GM23338 (cell line): ENCODE results near the gene FOXP1. TPM values are rescaled to one million over a fixed set of nuclear protein-coding genes. Genes with fewer than 3 reads are reported as not detected.

Source experiments
- ATAC-seq: fragments of 200-7000 bp; cut with Tn5 transposase; 3 replicates; pipeline ENCODE4 v1.9.1; 2020
- DNase-seq: peaks from one replicate; pipeline ENCODE4 v3.0.0-alpha.2; 2015; ENCODE audit warnings: low spot score
- H2AFZ ChIP-seq: fragments of 200-600 bp; sonication (generic); 2 replicates; pipeline ENCODE4 v1.8.0; 2016; ENCODE audit warnings: antibody characterized with exemption, mild to moderate bottlenecking, moderate library complexity
- H3F3A ChIP-seq: fragments of 200-600 bp; sonication (generic); replicated peaks from 2 replicates; pipeline ENCODE4 v1.8.0; 2017; ENCODE audit warnings: antibody characterized with exemption, mixed run types, low read depth
- H3K27ac ChIP-seq: fragments of 200-600 bp; sonication (generic); 2 replicates; pipeline ENCODE4 v1.6.1; 2016; ENCODE audit warnings: low read depth
- H3K27me3 ChIP-seq: fragments of 200-600 bp; sonication (generic); 2 replicates; pipeline ENCODE4 v1.8.0; 2016; ENCODE audit warnings: mild to moderate bottlenecking, mixed run types, moderate library complexity; ENCODE audit not compliant: insufficient read depth
- H3K36me3 ChIP-seq: fragments of 200-600 bp; sonication (generic); 2 replicates; pipeline ENCODE4 v1.8.0; 2016; ENCODE audit warnings: mild to moderate bottlenecking; ENCODE audit not compliant: insufficient read depth
- H3K4me1 ChIP-seq: fragments of 200-600 bp; sonication (generic); 2 replicates; pipeline ENCODE4 v1.8.0; 2016; ENCODE audit warnings: mild to moderate bottlenecking, moderate library complexity; ENCODE audit not compliant: insufficient read depth
- H3K4me2 ChIP-seq: fragments of 200-600 bp; sonication (generic); 2 replicates; pipeline ENCODE4 v1.7.1; 2017; ENCODE audit warnings: mixed run types
- H3K4me3 ChIP-seq: fragments of 200-600 bp; sonication (generic); 2 replicates; pipeline ENCODE4 v1.6.1; 2016; ENCODE audit warnings: mixed run types
- H3K79me2 ChIP-seq: fragments of 200-600 bp; sonication (generic); replicated peaks from 2 replicates; pipeline ENCODE4 v1.8.0; 2017; ENCODE audit warnings: mild to moderate bottlenecking; ENCODE audit not compliant: insufficient read depth
- H3K9me2 ChIP-seq: fragments of 200-600 bp; sonication (generic); 2 replicates; pipeline ENCODE4 v1.8.0; 2017; ENCODE audit not compliant: insufficient read depth
- H4K20me1 ChIP-seq: fragments of 200-600 bp; sonication (generic); replicated peaks from 2 replicates; pipeline ENCODE4 v1.8.0; 2017; ENCODE audit warnings: mild to moderate bottlenecking; ENCODE audit not compliant: insufficient read depth
- H3K27ac Mint-ChIP-seq: 2 replicates; pipeline ENCODE4 v1.8.0; 2020; ENCODE audit warnings: inconsistent platforms, mild to moderate bottlenecking, moderate library complexity, mixed read lengths
- H3K27me3 Mint-ChIP-seq: 3 replicates; pipeline ENCODE4 v1.8.0; 2022; ENCODE audit warnings: low read depth, mild to moderate bottlenecking, moderate library complexity, mixed read lengths, inconsistent platforms; ENCODE audit not compliant: insufficient read depth, poor library complexity
- H3K36me3 Mint-ChIP-seq: 3 replicates; pipeline ENCODE4 v1.8.0; 2021; ENCODE audit warnings: low read depth, mild to moderate bottlenecking, inconsistent platforms, moderate library complexity, mixed read lengths
- H3K4me1 Mint-ChIP-seq: 3 replicates; pipeline ENCODE4 v1.8.0; 2020; ENCODE audit warnings: mild to moderate bottlenecking, inconsistent platforms, mixed read lengths
- H3K4me3 Mint-ChIP-seq: 3 replicates; pipeline ENCODE4 v1.8.0; 2021; ENCODE audit warnings: moderate library complexity, mild to moderate bottlenecking, inconsistent platforms, mixed read lengths
- H3K9me3 Mint-ChIP-seq: 3 replicates; pipeline ENCODE4 v1.8.0; 2020; ENCODE audit warnings: moderate library complexity, mild to moderate bottlenecking, inconsistent platforms, mixed read lengths
- CREB1 ChIP-seq: fragments of 250-450 bp; sonication (Bioruptor Pico); IDR thresholded peaks from 2 replicates; pipeline ENCODE4 v1.5.0; 2020; ENCODE audit warnings: low read depth, mild to moderate bottlenecking, moderate library complexity
- EZH2 ChIP-seq: fragments of 200-600 bp; sonication (generic); IDR thresholded peaks from one replicate; pipeline ENCODE4 v1.8.0; 2017; ENCODE audit warnings: antibody characterized with exemption, mild to moderate bottlenecking, low read depth; ENCODE audit not compliant: unreplicated experiment
- EZH2phosphoT487 ChIP-seq: fragments of 200-600 bp; sonication (generic); IDR thresholded peaks from one replicate; pipeline ENCODE4 v1.8.1; 2018; ENCODE audit warnings: antibody characterized with exemption; ENCODE audit not compliant: unreplicated experiment
- JUNB ChIP-seq: IDR thresholded peaks from one replicate; pipeline ENCODE4 v1.6.1; 2016; ENCODE audit warnings: antibody characterized with exemption; ENCODE audit not compliant: unreplicated experiment
- NANOG ChIP-seq: IDR thresholded peaks from 2 replicates; pipeline ENCODE4 v1.6.1; 2016; ENCODE audit warnings: antibody characterized with exemption, borderline replicate concordance
- POLR2AphosphoS5 ChIP-seq: IDR thresholded peaks from 2 replicates; pipeline ENCODE4 v1.6.1; 2016; ENCODE audit warnings: antibody characterized with exemption, low read depth
- STAT1 ChIP-seq: IDR thresholded peaks from one replicate; pipeline ENCODE4 v1.6.1; 2016; ENCODE audit warnings: antibody characterized with exemption; ENCODE audit not compliant: unreplicated experiment
- ZNF114 ChIP-seq: fragments of 250-450 bp; sonication (Bioruptor Pico); IDR thresholded peaks from 2 replicates; pipeline ENCODE4 v1.5.0; 2020; ENCODE audit warnings: mild to moderate bottlenecking, moderate library complexity
- ZNF331 ChIP-seq: fragments of 250-450 bp; sonication (Bioruptor Pico); IDR thresholded peaks from 2 replicates; pipeline ENCODE4 v1.5.0; 2020; ENCODE audit warnings: low read depth, mild to moderate bottlenecking, moderate library complexity
- polyA plus RNA-seq: library from polyadenylated mRNA; unstranded; fragments of >200 nt; fragmentation: Nextera tagmentation; extraction: Ambion mirVana; gene quantifications from 2 replicates; pipeline ENCODE4 v1.2.1, GENCODE V29; 2016
- total RNA-seq: library from RNA; depleted of rRNA; stranded (reverse); fragments of >200 nt; shearing (Covaris generic); gene quantifications from 2 replicates; pipeline ENCODE4 v1.2.3, GENCODE V29; 2014
- TF ChIP-seq, protein P1 (sequence below): fragments of 250-450 bp; sonication (Bioruptor Pico); IDR thresholded peaks from 2 replicates; pipeline ENCODE4 v1.5.0; 2020; ENCODE audit warnings: mild to moderate bottlenecking, moderate library complexity
- TF ChIP-seq, protein P2 (sequence below), 2 experiments: fragments of 200-600 bp in 1 of 2; sonication (generic) in 1 of 2; conservative IDR thresholded peaks; 2 replicates each; pipeline versions ENCODE4 v1.5.1 to v1.6.1; 2016 to 2017; ENCODE audit warnings: antibody characterized with exemption in 2 of 2, low read depth in 2 of 2, mild to moderate bottlenecking in 2 of 2, moderate library complexity in 1 of 2
- TF ChIP-seq, protein P3 (sequence below): IDR thresholded peaks from one replicate; pipeline ENCODE4 v1.6.1; 2018; ENCODE audit warnings: antibody characterized with exemption; ENCODE audit not compliant: unreplicated experiment
- TF ChIP-seq, protein P4 (sequence below): IDR thresholded peaks from 2 replicates; pipeline ENCODE4 v1.6.1; 2016; ENCODE audit warnings: antibody characterized with exemption

Gene FOXP1
- total and polyA plus RNA-seq, 2 experiments from 2014 or later: 32.9 to 35.5 TPM

DNA sequence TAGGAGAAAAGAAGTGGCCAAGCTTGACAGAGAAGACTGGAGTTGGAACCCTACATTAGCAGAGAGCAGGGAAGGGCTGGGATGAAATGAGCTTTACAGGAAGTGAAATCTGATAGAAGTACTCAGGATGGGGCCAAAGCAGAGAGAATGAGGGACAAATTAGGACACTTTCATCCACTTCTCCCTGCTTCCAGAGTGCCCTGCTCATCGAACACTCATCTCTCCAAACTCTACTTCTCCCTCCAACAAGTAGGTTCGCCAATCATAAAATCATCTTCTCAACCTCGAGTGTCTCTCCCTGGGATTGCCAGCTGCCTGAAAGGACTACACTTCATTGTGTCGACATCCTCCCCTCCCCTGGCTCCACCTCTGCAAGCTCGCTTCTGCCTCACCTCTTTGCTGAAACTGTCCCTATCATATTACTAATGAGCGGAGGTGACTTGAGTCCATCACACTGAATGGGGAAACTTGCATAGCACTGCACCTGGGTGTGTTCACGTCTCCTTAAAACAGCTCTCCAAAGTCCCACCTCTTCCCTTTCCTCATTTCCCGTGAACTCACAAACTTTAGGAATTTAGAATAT lies 365.8 kb downstream of the FOXP1 start:
- H3K27ac ChIP-seq: 0 out of 2 replicates have a peak overlapping the region, but pooled peaks have one; percentile 41
- TF ChIP-seq POLR2AphosphoS5 (no peak), STAT1 (no peak), CREB1 (CRISPR knock-in tag) (no peak), ZNF331 (no peak), EZH2 (no peak), ZNF114 (CRISPR knock-in tag) (no peak), NANOG (no peak), JUNB (no peak), EZH2phosphoT487 (no peak)
- TF ChIP-seq, protein P1, sequence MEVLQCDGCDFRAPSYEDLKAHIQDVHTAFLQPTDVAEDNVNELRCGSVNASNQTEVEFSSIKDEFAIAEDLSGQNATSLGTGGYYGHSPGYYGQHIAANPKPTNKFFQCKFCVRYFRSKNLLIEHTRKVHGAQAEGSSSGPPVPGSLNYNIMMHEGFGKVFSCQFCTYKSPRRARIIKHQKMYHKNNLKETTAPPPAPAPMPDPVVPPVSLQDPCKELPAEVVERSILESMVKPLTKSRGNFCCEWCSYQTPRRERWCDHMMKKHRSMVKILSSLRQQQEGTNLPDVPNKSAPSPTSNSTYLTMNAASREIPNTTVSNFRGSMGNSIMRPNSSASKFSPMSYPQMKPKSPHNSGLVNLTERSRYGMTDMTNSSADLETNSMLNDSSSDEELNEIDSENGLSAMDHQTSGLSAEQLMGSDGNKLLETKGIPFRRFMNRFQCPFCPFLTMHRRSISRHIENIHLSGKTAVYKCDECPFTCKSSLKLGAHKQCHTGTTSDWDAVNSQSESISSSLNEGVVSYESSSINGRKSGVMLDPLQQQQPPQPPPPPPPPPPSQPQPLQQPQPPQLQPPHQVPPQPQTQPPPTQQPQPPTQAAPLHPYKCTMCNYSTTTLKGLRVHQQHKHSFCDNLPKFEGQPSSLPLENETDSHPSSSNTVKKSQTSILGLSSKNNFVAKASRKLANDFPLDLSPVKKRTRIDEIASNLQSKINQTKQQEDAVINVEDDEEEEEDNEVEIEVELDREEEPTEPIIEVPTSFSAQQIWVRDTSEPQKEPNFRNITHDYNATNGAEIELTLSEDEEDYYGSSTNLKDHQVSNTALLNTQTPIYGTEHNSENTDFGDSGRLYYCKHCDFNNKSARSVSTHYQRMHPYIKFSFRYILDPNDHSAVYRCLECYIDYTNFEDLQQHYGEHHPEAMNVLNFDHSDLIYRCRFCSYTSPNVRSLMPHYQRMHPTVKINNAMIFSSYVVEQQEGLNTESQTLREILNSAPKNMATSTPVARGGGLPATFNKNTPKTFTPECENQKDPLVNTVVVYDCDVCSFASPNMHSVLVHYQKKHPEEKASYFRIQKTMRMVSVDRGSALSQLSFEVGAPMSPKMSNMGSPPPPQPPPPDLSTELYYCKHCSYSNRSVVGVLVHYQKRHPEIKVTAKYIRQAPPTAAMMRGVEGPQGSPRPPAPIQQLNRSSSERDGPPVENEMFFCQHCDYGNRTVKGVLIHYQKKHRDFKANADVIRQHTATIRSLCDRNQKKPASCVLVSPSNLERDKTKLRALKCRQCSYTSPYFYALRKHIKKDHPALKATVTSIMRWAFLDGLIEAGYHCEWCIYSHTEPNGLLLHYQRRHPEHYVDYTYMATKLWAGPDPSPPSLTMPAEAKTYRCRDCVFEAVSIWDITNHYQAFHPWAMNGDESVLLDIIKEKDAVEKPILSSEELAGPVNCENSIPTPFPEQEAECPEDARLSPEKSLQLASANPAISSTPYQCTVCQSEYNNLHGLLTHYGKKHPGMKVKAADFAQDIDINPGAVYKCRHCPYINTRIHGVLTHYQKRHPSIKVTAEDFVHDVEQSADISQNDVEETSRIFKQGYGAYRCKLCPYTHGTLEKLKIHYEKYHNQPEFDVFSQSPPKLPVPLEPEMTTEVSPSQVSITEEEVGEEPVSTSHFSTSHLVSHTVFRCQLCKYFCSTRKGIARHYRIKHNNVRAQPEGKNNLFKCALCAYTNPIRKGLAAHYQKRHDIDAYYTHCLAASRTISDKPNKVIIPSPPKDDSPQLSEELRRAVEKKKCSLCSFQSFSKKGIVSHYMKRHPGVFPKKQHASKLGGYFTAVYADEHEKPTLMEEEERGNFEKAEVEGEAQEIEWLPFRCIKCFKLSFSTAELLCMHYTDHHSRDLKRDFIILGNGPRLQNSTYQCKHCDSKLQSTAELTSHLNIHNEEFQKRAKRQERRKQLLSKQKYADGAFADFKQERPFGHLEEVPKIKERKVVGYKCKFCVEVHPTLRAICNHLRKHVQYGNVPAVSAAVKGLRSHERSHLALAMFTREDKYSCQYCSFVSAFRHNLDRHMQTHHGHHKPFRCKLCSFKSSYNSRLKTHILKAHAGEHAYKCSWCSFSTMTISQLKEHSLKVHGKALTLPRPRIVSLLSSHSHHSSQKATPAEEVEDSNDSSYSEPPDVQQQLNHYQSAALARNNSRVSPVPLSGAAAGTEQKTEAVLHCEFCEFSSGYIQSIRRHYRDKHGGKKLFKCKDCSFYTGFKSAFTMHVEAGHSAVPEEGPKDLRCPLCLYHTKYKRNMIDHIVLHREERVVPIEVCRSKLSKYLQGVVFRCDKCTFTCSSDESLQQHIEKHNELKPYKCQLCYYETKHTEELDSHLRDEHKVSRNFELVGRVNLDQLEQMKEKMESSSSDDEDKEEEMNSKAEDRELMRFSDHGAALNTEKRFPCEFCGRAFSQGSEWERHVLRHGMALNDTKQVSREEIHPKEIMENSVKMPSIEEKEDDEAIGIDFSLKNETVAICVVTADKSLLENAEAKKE (CRISPR knock-in tag): no peak
- TF ChIP-seq, protein P2, sequence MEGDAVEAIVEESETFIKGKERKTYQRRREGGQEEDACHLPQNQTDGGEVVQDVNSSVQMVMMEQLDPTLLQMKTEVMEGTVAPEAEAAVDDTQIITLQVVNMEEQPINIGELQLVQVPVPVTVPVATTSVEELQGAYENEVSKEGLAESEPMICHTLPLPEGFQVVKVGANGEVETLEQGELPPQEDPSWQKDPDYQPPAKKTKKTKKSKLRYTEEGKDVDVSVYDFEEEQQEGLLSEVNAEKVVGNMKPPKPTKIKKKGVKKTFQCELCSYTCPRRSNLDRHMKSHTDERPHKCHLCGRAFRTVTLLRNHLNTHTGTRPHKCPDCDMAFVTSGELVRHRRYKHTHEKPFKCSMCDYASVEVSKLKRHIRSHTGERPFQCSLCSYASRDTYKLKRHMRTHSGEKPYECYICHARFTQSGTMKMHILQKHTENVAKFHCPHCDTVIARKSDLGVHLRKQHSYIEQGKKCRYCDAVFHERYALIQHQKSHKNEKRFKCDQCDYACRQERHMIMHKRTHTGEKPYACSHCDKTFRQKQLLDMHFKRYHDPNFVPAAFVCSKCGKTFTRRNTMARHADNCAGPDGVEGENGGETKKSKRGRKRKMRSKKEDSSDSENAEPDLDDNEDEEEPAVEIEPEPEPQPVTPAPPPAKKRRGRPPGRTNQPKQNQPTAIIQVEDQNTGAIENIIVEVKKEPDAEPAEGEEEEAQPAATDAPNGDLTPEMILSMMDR (conservative IDR thresholded peaks at IDR 0.05; ENCODE audit: low read depth in 2 of 2): no peak
- TF ChIP-seq, protein P3, sequence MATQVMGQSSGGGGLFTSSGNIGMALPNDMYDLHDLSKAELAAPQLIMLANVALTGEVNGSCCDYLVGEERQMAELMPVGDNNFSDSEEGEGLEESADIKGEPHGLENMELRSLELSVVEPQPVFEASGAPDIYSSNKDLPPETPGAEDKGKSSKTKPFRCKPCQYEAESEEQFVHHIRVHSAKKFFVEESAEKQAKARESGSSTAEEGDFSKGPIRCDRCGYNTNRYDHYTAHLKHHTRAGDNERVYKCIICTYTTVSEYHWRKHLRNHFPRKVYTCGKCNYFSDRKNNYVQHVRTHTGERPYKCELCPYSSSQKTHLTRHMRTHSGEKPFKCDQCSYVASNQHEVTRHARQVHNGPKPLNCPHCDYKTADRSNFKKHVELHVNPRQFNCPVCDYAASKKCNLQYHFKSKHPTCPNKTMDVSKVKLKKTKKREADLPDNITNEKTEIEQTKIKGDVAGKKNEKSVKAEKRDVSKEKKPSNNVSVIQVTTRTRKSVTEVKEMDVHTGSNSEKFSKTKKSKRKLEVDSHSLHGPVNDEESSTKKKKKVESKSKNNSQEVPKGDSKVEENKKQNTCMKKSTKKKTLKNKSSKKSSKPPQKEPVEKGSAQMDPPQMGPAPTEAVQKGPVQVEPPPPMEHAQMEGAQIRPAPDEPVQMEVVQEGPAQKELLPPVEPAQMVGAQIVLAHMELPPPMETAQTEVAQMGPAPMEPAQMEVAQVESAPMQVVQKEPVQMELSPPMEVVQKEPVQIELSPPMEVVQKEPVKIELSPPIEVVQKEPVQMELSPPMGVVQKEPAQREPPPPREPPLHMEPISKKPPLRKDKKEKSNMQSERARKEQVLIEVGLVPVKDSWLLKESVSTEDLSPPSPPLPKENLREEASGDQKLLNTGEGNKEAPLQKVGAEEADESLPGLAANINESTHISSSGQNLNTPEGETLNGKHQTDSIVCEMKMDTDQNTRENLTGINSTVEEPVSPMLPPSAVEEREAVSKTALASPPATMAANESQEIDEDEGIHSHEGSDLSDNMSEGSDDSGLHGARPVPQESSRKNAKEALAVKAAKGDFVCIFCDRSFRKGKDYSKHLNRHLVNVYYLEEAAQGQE: no peak
- TF ChIP-seq, protein P4, sequence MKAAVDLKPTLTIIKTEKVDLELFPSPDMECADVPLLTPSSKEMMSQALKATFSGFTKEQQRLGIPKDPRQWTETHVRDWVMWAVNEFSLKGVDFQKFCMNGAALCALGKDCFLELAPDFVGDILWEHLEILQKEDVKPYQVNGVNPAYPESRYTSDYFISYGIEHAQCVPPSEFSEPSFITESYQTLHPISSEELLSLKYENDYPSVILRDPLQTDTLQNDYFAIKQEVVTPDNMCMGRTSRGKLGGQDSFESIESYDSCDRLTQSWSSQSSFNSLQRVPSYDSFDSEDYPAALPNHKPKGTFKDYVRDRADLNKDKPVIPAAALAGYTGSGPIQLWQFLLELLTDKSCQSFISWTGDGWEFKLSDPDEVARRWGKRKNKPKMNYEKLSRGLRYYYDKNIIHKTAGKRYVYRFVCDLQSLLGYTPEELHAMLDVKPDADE: no peak
- peaks cover 7% of the 10 kb centered on the region for H3K27me3 Mint-ChIP-seq
- H3K36me3 Mint-ChIP-seq: no peaks in the 10 kb centered on the region; the same call in 2 of the 3 replicates
- H3K9me2 ChIP-seq: peaks cover 3% of the 10 kb centered on the region
- no peak overlapping the region for H3K4me3 Mint-ChIP-seq
- H3K4me1 Mint-ChIP-seq: peaks cover 42% of the 10 kb centered on the region
- no peak overlapping the region for H2AFZ ChIP-seq
- no peaks in the 10 kb centered on the region for H4K20me1 ChIP-seq
- DNase-seq: peak; percentile 53
- no peaks in the 10 kb centered on the region for H3K79me2 ChIP-seq
- H3K27ac Mint-ChIP-seq: peak overlapping the region; percentile 38; the same call in 1 of the 2 replicates
- ATAC-seq: peak; percentile 74
- no peak overlapping the region for H3K4me3 ChIP-seq
- no peaks in the 10 kb centered on the region for H3K9me3 Mint-ChIP-seq
- no peaks in the 10 kb centered on the region for H3F3A ChIP-seq
- peaks cover 24% of the 10 kb centered on the region for H3K4me1 ChIP-seq
- H3K27me3 ChIP-seq: no peaks in the 10 kb centered on the region
- H3K4me2 ChIP-seq: 0 out of 2 replicates have a peak overlapping the region, but pooled peaks have one; percentile 5
- no peaks in the 10 kb centered on the region for H3K36me3 ChIP-seq
